Pancreas (tissue), 10 donors: ENCODE results near the gene PRAMEF27. TPM values are rescaled to one million over a fixed set of nuclear protein-coding genes. Genes with fewer than 3 reads are reported as not detected.
"Not testable (repeated sequence)": the region's sequence is repeated elsewhere in the genome, so short reads cannot be mapped to it uniquely, and the experiment has no call there.

ENCODE experiments used
- ATAC-seq, 4 donors: fragments of 200-7000 bp; cut with Tn5 transposase; one replicate each; pipeline versions ENCODE4 v1.8.0 to v1.9.1; 2020; ENCODE audit warnings: mild to moderate bottlenecking in 4 of 4, moderate library complexity in 4 of 4
- DNase-seq, 6 donors: peaks; one replicate each; pipeline ENCODE4 v3.0.0-alpha.2; 2020
- FAIRE-seq: peaks from 2 replicates; lab custom pipeline; 2012; peaks lifted over from hg19 to GRCh38; lab: Jason Lieb, UNC
- H3K27ac ChIP-seq, 4 donors: fragments of 200-600 bp; sonication (generic); 1 replicate in 3 of 4; 2 replicates in 1 of 4; pipeline versions ENCODE4 v1.5.0 to v1.8.0; 2020
- H3K27me3 ChIP-seq, 4 donors: fragments of 200-600 bp; one replicate each; pipeline ENCODE4 v1.8.0; 2021
- H3K36me3 ChIP-seq, 3 donors: fragments of 200-600 bp; sonication (generic) in 1 of 3; one replicate each; pipeline versions ENCODE4 v1.5.0 to v1.8.0; 2020 to 2021
- H3K4me1 ChIP-seq, 3 donors: fragments of 200-600 bp; one replicate each; pipeline ENCODE4 v1.8.0; 2021
- H3K4me3 ChIP-seq, 4 donors: fragments of 200-600 bp; sonication (generic) in 2 of 4; one replicate each; pipeline versions ENCODE4 v1.5.0 to v1.8.0; 2020 to 2021
- H3K9me3 ChIP-seq, 4 donors: fragments of 200-600 bp; one replicate each; pipeline ENCODE4 v1.8.0; 2021
- WGBS, 2 donors: extraction: QIAGEN DNeasy Blood & Tissue Kit; methylation state at CpG; one replicate each; pipeline ENCODE4 v1.1.7; 2013; 5-methylcytosine and 5-hydroxymethylcytosine counted together
- intact Hi-C, 3 donors: fragments of 100-400 bp; cut with DNase I; formaldehyde crosslinking; loops; one replicate each; pipeline versions ENCODE4 v1.11.1 to v1.14.2; 2022
- polyA plus RNA-seq, 2 donors: library from polyadenylated mRNA; stranded (reverse); fragments of 200-250 nt; gene quantifications; one replicate each; pipeline ENCODE4 v1.2.3, GENCODE V29; 2013
- total RNA-seq, 6 donors: library from RNA; stranded (reverse); fragmentation: NEBNext Ultra II Directional in 4 of 6; extraction: Animal tissue kit (Norgen Biotek cat#: 25700) in 4 of 6; gene quantifications; one replicate each; pipeline versions ENCODE4 v1.2.1 to v1.2.4, GENCODE V29; 2021 to 2023
- donor health status: healthy with polysubstance abuse.
- donor health status: DM: no; HTN: no; CAD: no; lungs with moderate emphysema.
- donor health status: DM: no; HTN: no; CAD: no.
- donor health status: control.
- donor health status: control.
- donor health status: Bipolar disorder and iron deficiency.
- donor health status: DM: yes; HTN: yes; CAD: no.
- donor health status: DM: no; HTN: no; CAD: no.
- donor health status: DM: no; HTN: no; CAD: no.
- donor health status: DM: yes; HTN: yes; CAD: no.

Gene PRAMEF27
- total RNA-seq (not detected), polyA plus RNA-seq (not detected)

- H3K27me3 ChIP-seq, ATAC-seq, H3K4me3 ChIP-seq, intact Hi-C loops, H3K9me3 ChIP-seq, H3K4me1 ChIP-seq, DNase-seq, H3K27ac ChIP-seq, FAIRE-seq, H3K36me3 ChIP-seq: not testable (repeated sequence)
- WGBS, 2 donors, result 49 to 66% methylated on average over 3 of the region's 3 CpGs
Measured at GRCh38 chr1:13056475-13056874, at the start of gene PRAMEF27. Gene PRAMEF27, minus strand, starts transcription at chr1:13056575. Its CDS starts 2,916 bp downstream, at chr1:13053659.

GRCh38 chr1:13070474-13070873, 14.1 kb upstream of the PRAMEF27 start, which contains the start of gene PRAMEF25:
Gene PRAMEF25, plus strand, starts transcription at chr1:13070774. Its CDS starts 2,920 bp downstream, at chr1:13073694.
- FAIRE-seq, H3K27ac ChIP-seq, H3K4me1 ChIP-seq, H3K27me3 ChIP-seq, intact Hi-C loops, H3K9me3 ChIP-seq, H3K4me3 ChIP-seq, H3K36me3 ChIP-seq, ATAC-seq, DNase-seq: not testable (repeated sequence)
- no CpG with 5 or more reads among the region's 4 CpGs for WGBS, 2 donors

GRCh38 chr1:13019846-13020245, 36.5 kb downstream of the PRAMEF27 start:
- FAIRE-seq, DNase-seq, intact Hi-C loops, H3K4me1 ChIP-seq, H3K27me3 ChIP-seq, H3K36me3 ChIP-seq, H3K9me3 ChIP-seq, H3K4me3 ChIP-seq, H3K27ac ChIP-seq, ATAC-seq: not testable (repeated sequence)
- 17 to 35% methylated on average over 6 of the region's 9 CpGs for WGBS, 2 donors

GRCh38 chr1:13011932-13012331, 44.4 kb downstream of the PRAMEF27 start:
- no CpG with 5 or more reads among the region's 7 CpGs for WGBS, 2 donors

GRCh38 chr1:13009348-13009747, 47.0 kb downstream of the PRAMEF27 start:
- H3K9me3 ChIP-seq, ATAC-seq, H3K4me1 ChIP-seq, DNase-seq, H3K36me3 ChIP-seq, FAIRE-seq, intact Hi-C loops, H3K27me3 ChIP-seq, H3K4me3 ChIP-seq, H3K27ac ChIP-seq: not testable (repeated sequence)
- no CpG with 5 or more reads among the region's 3 CpGs for WGBS, 2 donors

More at GRCh38 chr1:13011932-13012331, 44.4 kb downstream of the PRAMEF27 start:
- ATAC-seq, H3K27me3 ChIP-seq, H3K9me3 ChIP-seq, H3K27ac ChIP-seq, H3K36me3 ChIP-seq, DNase-seq, H3K4me3 ChIP-seq, H3K4me1 ChIP-seq, intact Hi-C loops, FAIRE-seq: not testable (repeated sequence)

- H3K4me1 ChIP-seq, H3K9me3 ChIP-seq, H3K27ac ChIP-seq, H3K36me3 ChIP-seq, H3K4me3 ChIP-seq, intact Hi-C loops, H3K27me3 ChIP-seq, DNase-seq, FAIRE-seq: not testable (repeated sequence)
- ATAC-seq, result peak in 2 of 4 donors; percentile 40 to 41
- 15 to 20% methylated on average over 1 to 2 of the region's 4 CpGs for WGBS, 2 donors
Measured at GRCh38 chr1:13005732-13006131, 50.6 kb downstream of the PRAMEF27 start.

Other genes starting within 250 kb of the PRAMEF27 start
- not detected for gene PRAMEF11, start 225.2 kb downstream of the PRAMEF27 start, total RNA-seq
- gene PRAMEF11, start 225.2 kb downstream of the PRAMEF27 start, polyA plus RNA-seq, result not detected
- gene HNRNPCL1, start 207.9 kb downstream of the PRAMEF27 start, total RNA-seq, result not detected
- not detected for gene HNRNPCL1, start 207.9 kb downstream of the PRAMEF27 start, polyA plus RNA-seq
- gene PRAMEF2, start 199.5 kb downstream of the PRAMEF27 start, total RNA-seq, result not detected
- gene PRAMEF2, start 199.5 kb downstream of the PRAMEF27 start, polyA plus RNA-seq, result not detected
- not detected for gene PRAMEF4, start 170.4 kb downstream of the PRAMEF27 start, total RNA-seq
- gene PRAMEF4, start 170.4 kb downstream of the PRAMEF27 start, polyA plus RNA-seq, result not detected
- not detected for gene PRAMEF10, start 158.3 kb downstream of the PRAMEF27 start, total RNA-seq
- gene PRAMEF10, start 158.3 kb downstream of the PRAMEF27 start, polyA plus RNA-seq, result not detected
- gene PRAMEF7, start 140.0 kb downstream of the PRAMEF27 start, total RNA-seq, result not detected
- not detected for gene PRAMEF7, start 140.0 kb downstream of the PRAMEF27 start, polyA plus RNA-seq
- not detected for gene PRAMEF6, start 109.0 kb downstream of the PRAMEF27 start, total RNA-seq
- not detected for gene PRAMEF6, start 109.0 kb downstream of the PRAMEF27 start, polyA plus RNA-seq
- gene HNRNPCL3, start 4.2 kb upstream of the PRAMEF27 start, total RNA-seq, result not detected
- not detected for gene HNRNPCL3, start 4.2 kb upstream of the PRAMEF27 start, polyA plus RNA-seq
- gene PRAMEF25, start 14.2 kb upstream of the PRAMEF27 start, total RNA-seq, result not detected
- not detected for gene PRAMEF25, start 14.2 kb upstream of the PRAMEF27 start, polyA plus RNA-seq
- gene HNRNPCL2, start 60.3 kb upstream of the PRAMEF27 start, total RNA-seq, result not detected
- not detected for gene HNRNPCL2, start 60.3 kb upstream of the PRAMEF27 start, polyA plus RNA-seq
- gene PRAMEF26, start 99.4 kb upstream of the PRAMEF27 start, total RNA-seq, result not detected
- gene PRAMEF26, start 99.4 kb upstream of the PRAMEF27 start, polyA plus RNA-seq, result not detected
- not detected for gene HNRNPCL4, start 109.1 kb upstream of the PRAMEF27 start, total RNA-seq
- gene HNRNPCL4, start 109.1 kb upstream of the PRAMEF27 start, polyA plus RNA-seq, result not detected
- gene PRAMEF9, start 115.3 kb upstream of the PRAMEF27 start, total RNA-seq, result not detected
- not detected for gene PRAMEF9, start 115.3 kb upstream of the PRAMEF27 start, polyA plus RNA-seq
- gene PRAMEF13, start 144.8 kb upstream of the PRAMEF27 start, total RNA-seq, result not detected
- gene PRAMEF13, start 144.8 kb upstream of the PRAMEF27 start, polyA plus RNA-seq, result not detected
- not detected for gene PRAMEF18, start 169.6 kb upstream of the PRAMEF27 start, total RNA-seq
- not detected for gene PRAMEF18, start 169.6 kb upstream of the PRAMEF27 start, polyA plus RNA-seq
- gene PRAMEF5, start 197.6 kb upstream of the PRAMEF27 start, total RNA-seq, result not detected
- gene PRAMEF5, start 197.6 kb upstream of the PRAMEF27 start, polyA plus RNA-seq, result not detected
- gene PRAMEF8, start 228.6 kb upstream of the PRAMEF27 start, total RNA-seq, result not detected
- not detected for gene PRAMEF8, start 228.6 kb upstream of the PRAMEF27 start, polyA plus RNA-seq
- not detected for gene PRAMEF33, start 247.0 kb upstream of the PRAMEF27 start, total RNA-seq
- gene PRAMEF33, start 247.0 kb upstream of the PRAMEF27 start, polyA plus RNA-seq, result under 1 TPM in 1 of 2 donors, not detected in 1; 0.05 TPM